GM19397 (cell line): Measurements from ENCODE around the gene STK32B.
"Not testable (repeated sequence)": the region's sequence is repeated elsewhere in the genome, so short reads cannot be mapped to it uniquely, and the experiment has no call there.

Experiments
- ATAC-seq: cut with Tn5 transposase; IDR thresholded peaks from one replicate; pipeline ENCODE4 v1.9.1; 2021; ENCODE audit warnings: mild to moderate bottlenecking, moderate library complexity; ENCODE audit not compliant: unreplicated experiment

Gene STK32B

GRCh38 chr4:5066101-5066500 is 14.8 kb downstream of the STK32B start:
- ATAC-seq: no peak

GRCh38 chr4:5066968-5067367 is 15.7 kb downstream of the STK32B start:
- ATAC-seq: not testable (repeated sequence)

- ATAC-seq: no peak
Observed at GRCh38 chr4:5067908-5068307, 16.6 kb downstream of the STK32B start.

- ATAC-seq: no peak
Observed at GRCh38 chr4:5069901-5070300, 18.6 kb downstream of the STK32B start.

- ATAC-seq: no peak
Observed at GRCh38 chr4:5072948-5073347, 21.7 kb downstream of the STK32B start.

- ATAC-seq: no peak
Observed at GRCh38 chr4:5078009-5078408, 26.7 kb downstream of the STK32B start.

- no peak for ATAC-seq
Observed at GRCh38 chr4:5079581-5079980, 28.3 kb downstream of the STK32B start.

- ATAC-seq: no peak
Observed at GRCh38 chr4:5081441-5081999, 30.2 kb downstream of the STK32B start.

GRCh38 chr4:5082376-5082775 is 31.1 kb downstream of the STK32B start:
- ATAC-seq: no peak

GRCh38 chr4:5084911-5085475 is 33.7 kb downstream of the STK32B start:
- no peak for ATAC-seq

- no peak for ATAC-seq
Observed at GRCh38 chr4:5086535-5086934, 35.3 kb downstream of the STK32B start.

- no peak for ATAC-seq
Observed at GRCh38 chr4:5096261-5096660, 45.0 kb downstream of the STK32B start.

GRCh38 chr4:5098176-5098575 is 46.9 kb downstream of the STK32B start:
- no peak for ATAC-seq

GRCh38 chr4:5100336-5100735 is 49.1 kb downstream of the STK32B start:
- no peak for ATAC-seq

- ATAC-seq: no peak
Observed at GRCh38 chr4:5100986-5101385, 49.7 kb downstream of the STK32B start.

GRCh38 chr4:5101571-5101970 is 50.3 kb downstream of the STK32B start:
- no peak for ATAC-seq

GRCh38 chr4:5110901-5111300 is 59.6 kb downstream of the STK32B start:
- ATAC-seq: no peak

GRCh38 chr4:5112333-5113095 is 61.2 kb downstream of the STK32B start:
- ATAC-seq: no peak

GRCh38 chr4:5114950-5115349 is 63.7 kb downstream of the STK32B start:
- no peak for ATAC-seq

- no peak for ATAC-seq
Observed at GRCh38 chr4:5118091-5118786, 67.0 kb downstream of the STK32B start.

GRCh38 chr4:5118994-5119835 is 67.9 kb downstream of the STK32B start:
- no peak for ATAC-seq
